GM23338 (cell line): ENCODE results near the gene EBI3.

Experiments used
- CTCF ChIP-seq, 2 experiments: fragments of 200-600 bp in 1 of 2; sonication (generic) in 1 of 2; conservative IDR thresholded peaks; 2 replicates each; pipeline versions ENCODE4 v1.5.1 to v1.6.1; 2016 to 2017; ENCODE audit warnings: antibody characterized with exemption in 2 of 2, low read depth in 2 of 2, mild to moderate bottlenecking in 2 of 2, moderate library complexity in 1 of 2
- EZH2 ChIP-seq: fragments of 200-600 bp; sonication (generic); IDR thresholded peaks from one replicate; pipeline ENCODE4 v1.8.0; 2017; ENCODE audit warnings: antibody characterized with exemption, mild to moderate bottlenecking, low read depth; ENCODE audit not compliant: unreplicated experiment
- EZH2phosphoT487 ChIP-seq: fragments of 200-600 bp; sonication (generic); IDR thresholded peaks from one replicate; pipeline ENCODE4 v1.8.1; 2018; ENCODE audit warnings: antibody characterized with exemption; ENCODE audit not compliant: unreplicated experiment
- POLR2AphosphoS5 ChIP-seq: IDR thresholded peaks from 2 replicates; pipeline ENCODE4 v1.6.1; 2016; ENCODE audit warnings: antibody characterized with exemption, low read depth
- REST ChIP-seq: IDR thresholded peaks from one replicate; pipeline ENCODE4 v1.6.1; 2018; ENCODE audit warnings: antibody characterized with exemption; ENCODE audit not compliant: unreplicated experiment

- TF ChIP-seq CTCF (conservative IDR thresholded peaks at IDR 0.05; ENCODE audit: low read depth in 2 of 2) (no peak), POLR2AphosphoS5 (no peak), EZH2 (no peak), REST (no peak), EZH2phosphoT487 (no peak)
Observed at GRCh38 chr19:4189641-4190040, 39.7 kb upstream of the EBI3 start.
